Bronchial epithelial cell (primary cell): Measurements from ENCODE around the gene ATP8B3. TPM values are rescaled to one million over a fixed set of nuclear protein-coding genes. Genes with fewer than 3 reads are reported as not detected.

Source experiments
- DNase-seq: peaks from one replicate; pipeline ENCODE4 v3.0.0-alpha.2; 2010; ENCODE audit warnings: low read depth
- FAIRE-seq: peaks from 2 replicates; lab custom pipeline; 2011; peaks lifted over from hg19 to GRCh38; lab: Jason Lieb, UNC
- H3K27me3 ChIP-seq: 2 replicates; pipeline ENCODE4 v1.5.1; 2011; ENCODE audit warnings: low read length; ENCODE audit not compliant: control insufficient read depth, insufficient read depth
- H3K36me3 ChIP-seq: 2 replicates; pipeline ENCODE4 v1.5.1; 2011; ENCODE audit warnings: low read length; ENCODE audit not compliant: control insufficient read depth, insufficient read depth
- H3K4me3 ChIP-seq: 2 replicates; pipeline ENCODE4 v1.5.1; 2011; ENCODE audit warnings: mild to moderate bottlenecking, low read depth, low read length, control low read depth
- CTCF ChIP-seq: IDR thresholded peaks from 2 replicates; pipeline ENCODE4 v1.5.1; 2011; ENCODE audit warnings: mild to moderate bottlenecking, moderate library complexity, low read length, control low read depth, inconsistent platforms; ENCODE audit not compliant: insufficient read depth, severe bottlenecking
- total RNA-seq: library from RNA; depleted of rRNA; stranded (reverse); fragments of >200 nt; gene quantifications from 2 replicates; pipeline ENCODE4 v1.2.1, GENCODE V29; 2014

The ATP8B3 gene
- total RNA-seq, 1 donor from 2014 or later: 0.26 TPM

DNA sequence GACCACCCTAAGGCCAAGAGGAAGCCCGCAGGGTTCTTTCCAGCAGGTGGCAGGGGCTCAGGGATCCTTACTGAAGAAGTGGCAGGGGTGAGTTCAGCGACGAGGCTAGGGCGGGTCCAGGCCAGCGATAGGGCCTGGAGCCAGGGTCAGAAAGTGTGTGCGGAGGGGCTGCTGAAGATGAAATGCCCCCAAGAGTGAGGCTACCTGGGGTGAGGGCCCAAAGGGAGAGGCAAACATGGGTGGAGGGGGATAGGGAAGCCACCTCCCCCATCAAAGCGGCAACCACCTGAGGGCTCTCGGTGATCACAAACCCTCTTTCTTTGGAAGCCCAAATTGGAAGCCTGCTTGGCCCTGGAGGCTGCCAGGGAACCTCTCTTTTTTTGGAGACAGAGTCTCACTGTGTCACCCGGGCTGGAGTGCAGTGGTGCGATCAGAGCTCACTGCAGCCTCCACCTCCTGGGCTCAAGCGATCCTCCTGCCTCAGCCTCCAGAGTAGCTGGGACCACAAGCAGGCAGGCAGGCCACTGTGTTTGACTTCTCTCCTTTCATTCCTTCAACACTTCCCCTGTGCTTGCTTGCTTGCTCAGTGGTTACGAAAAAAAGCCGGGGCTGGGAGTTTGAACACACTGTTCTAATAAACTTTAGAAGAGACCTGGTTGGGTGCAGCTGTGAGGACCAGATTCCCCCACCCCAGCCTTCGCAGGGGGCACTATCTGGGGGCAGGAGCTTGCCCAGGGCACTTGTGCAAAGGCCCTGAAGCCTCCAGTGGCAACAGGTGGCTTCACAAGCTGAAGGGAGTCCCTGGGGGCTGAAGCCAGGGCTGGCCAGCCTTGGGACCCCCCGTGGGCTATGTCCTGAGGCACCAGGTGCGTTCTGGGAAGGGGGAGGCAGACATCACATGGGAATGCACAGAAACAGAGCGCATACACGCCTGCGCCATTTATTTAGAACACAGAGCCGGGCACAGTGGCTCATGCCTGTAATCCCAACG lies 1.4 kb upstream of the ATP8B3 start:
- H3K36me3 ChIP-seq: peaks cover 15% of the 10 kb centered on the region
- TF ChIP-seq CTCF: no peak
- FAIRE-seq (no peak), DNase-seq (no peak)
- peak overlapping the region; percentile 39 for H3K4me3 ChIP-seq
- H3K27me3 ChIP-seq: no peaks in the 10 kb centered on the region

DNA sequence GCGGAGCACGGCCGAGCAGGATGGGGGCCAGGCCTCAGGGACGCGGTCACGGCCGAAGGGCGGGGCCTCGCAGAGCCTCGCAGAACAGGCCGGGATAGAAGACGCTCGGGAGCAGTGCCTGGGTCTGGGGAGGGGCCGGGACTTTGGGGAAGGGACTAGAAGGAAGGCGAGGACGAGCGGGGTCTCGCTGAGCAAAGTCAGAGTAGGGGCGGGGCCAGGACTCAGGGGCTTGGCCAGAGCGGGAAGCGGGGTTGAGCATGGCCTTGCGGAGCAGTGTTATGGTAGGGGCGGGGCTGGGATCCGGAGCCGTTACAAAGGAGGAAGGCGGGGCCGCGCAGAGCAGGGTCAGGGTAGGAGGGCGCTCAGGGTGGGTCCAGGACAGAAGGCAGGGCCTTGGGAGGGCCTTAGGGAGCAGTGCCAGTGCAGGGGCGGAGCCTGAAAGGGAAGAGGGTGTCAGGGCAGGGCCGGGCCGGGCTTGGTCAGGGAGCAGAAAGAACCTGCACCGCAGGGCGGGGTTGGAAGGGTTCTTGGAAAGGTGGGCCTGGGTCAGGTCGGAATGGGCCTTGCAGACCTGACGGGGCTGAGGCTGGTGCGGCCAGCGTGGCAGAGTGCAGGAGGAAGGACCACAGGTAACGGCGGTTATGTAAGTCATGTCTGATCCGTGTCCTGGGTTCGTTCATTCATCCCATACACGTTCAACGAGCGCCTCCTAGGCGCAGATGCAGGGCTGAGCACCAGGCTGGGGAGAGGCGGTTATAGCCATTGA lies 533 bp upstream of the ATP8B3 start:
- H3K27me3 ChIP-seq: no peaks in the 10 kb centered on the region
- TF ChIP-seq CTCF: peak; percentile 78
- no peak for FAIRE-seq
- DNase-seq: peak; percentile 89
- peaks cover 8% of the 10 kb centered on the region for H3K36me3 ChIP-seq
- peak overlapping the region; percentile 39 for H3K4me3 ChIP-seq

- no peaks in the 10 kb centered on the region for H3K27me3 ChIP-seq
- peaks cover 4% of the 10 kb centered on the region for H3K36me3 ChIP-seq
- H3K4me3 ChIP-seq: peak overlapping the region; percentile 39
- TF ChIP-seq CTCF: no peak
- FAIRE-seq (no peak), DNase-seq (peak; percentile 84)
These were observed 593 bp downstream of the ATP8B3 start for GRCh38 chr19:1811472-1811894.

DNA sequence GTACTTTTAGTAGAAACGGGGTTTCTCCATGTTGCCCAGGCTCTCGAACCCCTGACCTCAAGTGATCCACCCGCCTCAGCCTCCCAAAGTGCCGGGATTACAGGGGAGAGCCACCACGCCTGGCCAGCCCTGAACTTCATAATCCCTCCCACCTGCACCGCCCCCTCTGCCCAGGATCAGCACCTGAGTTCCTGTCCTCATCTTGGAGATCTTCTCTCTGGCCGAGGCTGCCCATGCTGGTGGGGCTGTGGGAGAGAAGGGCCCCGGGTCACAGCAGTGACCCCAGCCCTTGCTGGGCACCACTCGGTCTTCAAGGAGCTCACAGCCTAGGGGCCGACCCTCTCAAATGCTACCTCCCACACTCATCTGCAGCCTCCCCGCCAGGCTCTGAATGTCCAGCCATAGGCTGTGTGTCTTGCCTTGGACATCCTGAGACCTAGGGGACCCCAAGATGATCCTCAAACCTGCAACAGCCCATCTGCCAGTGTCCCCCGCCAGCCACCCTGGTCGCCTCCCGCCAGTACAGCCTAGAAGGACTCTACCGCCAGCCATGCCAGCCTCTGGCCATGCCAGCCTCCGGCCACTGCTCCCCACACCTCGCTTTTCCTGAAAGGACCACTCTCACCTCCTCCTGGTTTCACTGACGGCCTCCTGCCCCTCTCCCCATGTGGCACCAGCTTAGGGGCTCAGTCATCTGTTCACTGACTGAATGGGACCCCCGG lies 1.5 kb downstream of the ATP8B3 start:
- TF ChIP-seq CTCF: no peak
- no peak for FAIRE-seq
- no peaks in the 10 kb centered on the region for H3K36me3 ChIP-seq

GRCh38 chr19:1809678-1810077 lies 2.4 kb downstream of the ATP8B3 start:
- Histone ChIP-seq H3K4me3 (no peak overlapping the region), H3K36me3 (no peaks in the 10 kb centered on the region), H3K27me3 (no peaks in the 10 kb centered on the region)
- FAIRE-seq (no peak), DNase-seq (no peak)
- TF ChIP-seq CTCF: no peak

More for the DNA sequence above, 1.5 kb downstream of the ATP8B3 start:
- Histone ChIP-seq H3K4me3 (no peak overlapping the region), H3K27me3 (no peaks in the 10 kb centered on the region)
- no peak for DNase-seq
